OCI-LY1 (cell line): ENCODE results near the gene GPR149.

Source experiments
- CTCF ChIP-seq: fragments of 200-600 bp; sonication (generic), shearing (Covaris generic); IDR thresholded peaks from 2 replicates; pipeline ENCODE4 v1.5.1; 2017; ENCODE audit warnings: mild to moderate bottlenecking, antibody characterized with exemption, low read length, moderate library complexity, mixed read lengths
- EZH2 ChIP-seq: fragments of 200-600 bp; sonication (generic), shearing (Covaris generic); IDR thresholded peaks from 2 replicates; pipeline ENCODE4 v1.8.0; 2017; ENCODE audit warnings: borderline replicate concordance, mixed run types, mild to moderate bottlenecking, antibody characterized with exemption, low read length, moderate library complexity, mixed read lengths

GRCh38 chr3:154323891-154324738 is 105.9 kb downstream of the GPR149 start, which contains the start of gene DHX36:
- TF ChIP-seq EZH2 (no peak), CTCF (no peak)
